ENCODE data around the gene CDH23. TPM values are rescaled to one million over a fixed set of nuclear protein-coding genes. Genes with fewer than 3 reads are reported as not detected.

CDH23 gene
- total and polyA plus RNA-seq, 12 donors: 1.7 to 20.2 (median 7.8) TPM

DNA sequence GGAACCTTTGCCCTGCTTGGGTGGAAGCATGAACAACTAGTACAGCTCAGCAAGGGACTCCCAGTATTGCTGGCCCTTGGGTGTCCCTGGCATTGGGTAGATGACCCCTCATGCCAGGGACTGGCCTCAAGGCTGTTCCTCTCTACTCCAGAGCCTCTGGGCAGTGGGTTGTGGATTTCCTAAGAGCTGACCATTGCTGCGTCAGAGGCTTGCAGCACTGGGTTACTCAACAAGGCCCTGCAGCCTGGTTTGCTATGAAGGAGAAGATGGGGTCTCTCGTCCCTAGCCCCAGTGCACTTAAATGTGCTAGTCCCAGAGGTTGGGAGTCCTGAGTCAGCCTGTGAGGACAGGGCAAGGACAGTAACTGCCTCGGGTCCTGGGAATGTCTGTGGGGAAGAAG is 374.1 kb downstream of the CDH23 start:
- Histone ChIP-seq H3K4me1 (replicated peaks in 1 of 2) (peaks cover 31 to 79% of the 10 kb centered on the region in 2 donors), H3K27me3 (no peaks in the 10 kb centered on the region), H3K27ac (peak overlapping the region; percentile 34 to 90 (median 64)), H3K4me3 (peak overlapping the region in 1 of 4 donors; percentile 74), H3K9me3 (replicated peaks in 1 of 3) (no peaks in the 10 kb centered on the region), H3K36me3 (replicated peaks in 1 of 2) (no peaks in the 10 kb centered on the region)
- intact Hi-C loops (cut with DNase I): loop anchor here in 1 of 2 donors (5.0 kb wide), 1 partner anchor 38 kb away; no protein-coding TSS in a partner anchor
- TF ChIP-seq, protein P1, sequence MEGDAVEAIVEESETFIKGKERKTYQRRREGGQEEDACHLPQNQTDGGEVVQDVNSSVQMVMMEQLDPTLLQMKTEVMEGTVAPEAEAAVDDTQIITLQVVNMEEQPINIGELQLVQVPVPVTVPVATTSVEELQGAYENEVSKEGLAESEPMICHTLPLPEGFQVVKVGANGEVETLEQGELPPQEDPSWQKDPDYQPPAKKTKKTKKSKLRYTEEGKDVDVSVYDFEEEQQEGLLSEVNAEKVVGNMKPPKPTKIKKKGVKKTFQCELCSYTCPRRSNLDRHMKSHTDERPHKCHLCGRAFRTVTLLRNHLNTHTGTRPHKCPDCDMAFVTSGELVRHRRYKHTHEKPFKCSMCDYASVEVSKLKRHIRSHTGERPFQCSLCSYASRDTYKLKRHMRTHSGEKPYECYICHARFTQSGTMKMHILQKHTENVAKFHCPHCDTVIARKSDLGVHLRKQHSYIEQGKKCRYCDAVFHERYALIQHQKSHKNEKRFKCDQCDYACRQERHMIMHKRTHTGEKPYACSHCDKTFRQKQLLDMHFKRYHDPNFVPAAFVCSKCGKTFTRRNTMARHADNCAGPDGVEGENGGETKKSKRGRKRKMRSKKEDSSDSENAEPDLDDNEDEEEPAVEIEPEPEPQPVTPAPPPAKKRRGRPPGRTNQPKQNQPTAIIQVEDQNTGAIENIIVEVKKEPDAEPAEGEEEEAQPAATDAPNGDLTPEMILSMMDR (IDR thresholded peaks at IDR 0.05): no peak
- TF ChIP-seq POLR2A (IDR thresholded peaks at IDR 0.05): no peak
- peak in 5 of 7 donors; percentile 51 to 82 (median 66) for DNase-seq
- 20 to 66% (median 55%) methylated on average over 1 to 3 of the region's 3 CpGs for WGBS, 4 donors

DNA sequence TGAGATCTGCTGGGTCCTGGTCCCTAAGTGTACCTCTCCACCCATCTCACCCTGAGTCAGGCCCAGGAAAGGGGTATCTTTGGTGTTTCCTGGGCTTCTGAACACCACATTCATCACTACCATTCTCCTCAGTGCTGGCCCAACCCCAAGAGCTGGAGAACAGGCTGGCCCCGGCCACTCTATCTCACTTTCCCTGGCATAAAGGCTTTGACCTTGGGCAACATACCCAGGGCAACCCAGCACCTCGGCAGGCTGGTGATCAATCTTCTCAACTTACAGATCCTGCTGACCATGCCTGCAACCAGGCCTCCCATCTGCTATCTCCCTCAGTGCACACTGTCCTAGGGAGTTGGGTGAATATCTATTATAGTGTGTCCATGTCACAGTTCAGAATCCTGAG is 374.5 kb downstream of the CDH23 start:
- intact Hi-C loops (cut with DNase I): loop anchor here in 1 of 2 donors (5.0 kb wide), 1 partner anchor 39 kb away; no protein-coding TSS in a partner anchor
- Histone ChIP-seq H3K27ac (peak overlapping the region; percentile 34 to 90 (median 64)), H3K4me3 (peak overlapping the region in 1 of 4 donors; percentile 74), H3K9me3 (replicated peaks in 1 of 3) (no peaks in the 10 kb centered on the region), H3K36me3 (replicated peaks in 1 of 2) (no peaks in the 10 kb centered on the region), H3K27me3 (no peaks in the 10 kb centered on the region), H3K4me1 (replicated peaks in 1 of 2) (peaks cover 27 to 79% of the 10 kb centered on the region in 2 donors)
- no peak for TF ChIP-seq POLR2A (IDR thresholded peaks at IDR 0.05)
- TF ChIP-seq, protein P1 (IDR thresholded peaks at IDR 0.05): no peak
- WGBS, 4 donors: 11 to 33% (median 25%) methylated on average over 2 of the region's 2 CpGs
- peak; percentile 59 to 83 (median 76) for DNase-seq

DNA sequence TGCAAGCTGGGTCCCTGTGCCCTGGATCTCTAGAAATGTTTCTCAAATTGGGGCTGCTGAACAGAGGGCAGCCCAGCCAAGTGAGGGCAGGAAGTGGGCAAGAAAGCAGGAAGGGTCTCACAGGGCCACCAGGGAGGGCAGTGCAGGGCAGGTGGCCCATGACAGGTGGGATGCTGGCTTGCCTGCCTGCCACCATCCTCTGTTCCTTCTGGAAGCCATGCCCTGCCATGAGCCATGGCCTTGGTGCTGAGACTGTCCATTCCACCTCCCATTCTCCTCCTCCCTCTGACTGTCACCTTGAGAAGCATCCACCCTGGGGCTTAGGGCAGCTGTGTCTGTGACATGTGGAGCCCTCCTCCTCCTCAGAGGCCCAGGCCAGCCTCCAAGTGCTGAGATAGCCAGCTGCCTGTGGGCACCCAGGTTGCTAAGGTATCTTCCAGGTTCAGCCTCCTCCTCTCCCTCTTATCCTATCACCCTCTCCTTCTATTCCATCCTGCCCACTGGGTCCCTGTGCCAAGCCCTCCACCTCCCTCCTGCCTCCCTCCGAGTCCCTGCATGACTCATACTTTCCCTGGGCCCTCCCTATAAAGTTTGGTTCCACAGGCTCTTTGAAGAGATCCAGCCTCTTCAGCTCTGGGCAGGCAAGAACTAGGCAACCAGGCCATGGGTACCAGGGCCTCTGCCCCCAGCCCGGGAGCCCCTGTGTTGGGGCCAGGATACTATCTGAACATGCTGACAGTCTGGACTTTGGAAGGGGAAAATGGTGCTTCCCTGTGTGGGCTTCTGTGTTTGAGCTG is 375.3 kb downstream of the CDH23 start:
- H3K36me3 ChIP-seq (replicated peaks in 1 of 2): no peaks in the 10 kb centered on the region
- peak overlapping the region in 4 of 5 donors; percentile 34 to 90 (median 72) for H3K27ac ChIP-seq
- 0 to 15% (median 14%) methylated on average over 1 to 2 of the region's 2 CpGs for WGBS, 4 donors
- TF ChIP-seq POLR2A (IDR thresholded peaks at IDR 0.05): peak; percentile 9 to 36
- TF ChIP-seq, protein P1 (IDR thresholded peaks at IDR 0.05): no peak
- DNase-seq: peak; percentile 67 to 93 (median 82)
- H3K27me3 ChIP-seq: no peaks in the 10 kb centered on the region
- intact Hi-C loops (cut with DNase I): loop anchor here in 1 of 2 donors (5.0 kb wide), 1 partner anchor 40 kb away; no protein-coding TSS in a partner anchor
- H3K4me3 ChIP-seq: peak overlapping the region in 2 of 4 donors; percentile 6 to 74
- no peaks in the 10 kb centered on the region for H3K9me3 ChIP-seq (replicated peaks in 1 of 3)
- H3K4me1 ChIP-seq (replicated peaks in 1 of 2): peaks cover 22 to 72% of the 10 kb centered on the region in 2 donors

DNA sequence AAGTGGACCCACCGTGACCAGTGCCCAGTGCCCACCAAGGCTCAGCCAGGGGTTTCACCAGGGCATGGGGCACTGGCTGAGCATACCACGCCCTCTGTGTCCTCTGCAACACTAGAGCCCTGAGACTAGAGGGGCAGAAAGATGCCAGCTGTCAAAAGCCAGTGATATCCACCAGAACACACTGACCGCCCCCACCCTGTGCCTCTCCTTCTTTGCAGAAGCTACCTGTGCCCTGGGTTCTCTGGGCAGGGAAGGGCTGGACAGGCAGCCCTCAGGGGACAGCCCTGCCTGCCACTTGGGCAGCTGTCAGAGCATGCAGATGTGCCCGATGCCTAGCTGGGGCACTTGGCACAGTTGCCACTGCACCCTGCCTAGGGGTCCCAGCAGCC is 376.1 kb downstream of the CDH23 start:
- Histone ChIP-seq H3K4me1 (replicated peaks in 1 of 2) (peaks cover 18 to 64% of the 10 kb centered on the region in 2 donors), H3K36me3 (replicated peaks in 1 of 2) (no peaks in the 10 kb centered on the region), H3K27ac (peak overlapping the region in 4 of 5 donors; percentile 34 to 90 (median 72)), H3K9me3 (replicated peaks in 1 of 3) (no peaks in the 10 kb centered on the region), H3K4me3 (peak overlapping the region in 3 of 4 donors; percentile 4 to 74 (median 6)), H3K27me3 (no peaks in the 10 kb centered on the region)
- TF ChIP-seq POLR2A (IDR thresholded peaks at IDR 0.05): no peak
- TF ChIP-seq, protein P1 (IDR thresholded peaks at IDR 0.05): no peak
- 48 to 55% (median 51%) methylated on average over 4 of the region's 4 CpGs; no CpG with 5 or more reads in 1 of the 4 donors for WGBS, 4 donors
- DNase-seq: no peak
- intact Hi-C loops (cut with DNase I): loop anchor here in 1 of 2 donors (5.0 kb wide), 1 partner anchor 41 kb away; no protein-coding TSS in a partner anchor

All from adrenal gland (tissue), 12 donors.